NOMO-1 (cell line): ENCODE results near the gene AGRN.

Source experiments
- DNase-seq, 2 experiments: peaks; one replicate each; lab custom pipeline; 2025; ENCODE audit not compliant: unreplicated experiment in 2 of 2; lab: John Stamatoyannopoulos, UW

The AGRN gene

GRCh38 chr1:1033731-1034438 lies 14.0 kb downstream of the AGRN start:
- no peak for DNase-seq

DNA sequence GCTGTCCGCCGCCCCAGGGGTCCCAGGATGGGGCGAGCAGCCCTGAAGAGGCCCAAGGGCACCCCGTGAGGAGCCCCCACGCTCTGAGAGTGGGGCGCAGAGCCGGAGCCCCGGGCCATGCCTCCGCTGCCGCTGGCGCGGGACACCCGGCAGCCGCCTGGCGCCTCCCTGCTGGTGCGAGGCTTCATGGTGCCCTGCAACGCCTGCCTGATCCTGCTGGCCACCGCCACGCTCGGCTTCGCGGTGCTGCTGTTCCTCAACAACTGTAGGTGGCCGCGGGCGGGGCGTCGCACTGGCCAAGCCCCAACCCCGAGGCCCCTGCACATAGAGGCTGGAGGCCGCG lies 14.5 kb downstream of the AGRN start:
- no peak for DNase-seq

- no peak for DNase-seq
Measured at GRCh38 chr1:1035291-1035943, 15.5 kb downstream of the AGRN start.

DNA sequence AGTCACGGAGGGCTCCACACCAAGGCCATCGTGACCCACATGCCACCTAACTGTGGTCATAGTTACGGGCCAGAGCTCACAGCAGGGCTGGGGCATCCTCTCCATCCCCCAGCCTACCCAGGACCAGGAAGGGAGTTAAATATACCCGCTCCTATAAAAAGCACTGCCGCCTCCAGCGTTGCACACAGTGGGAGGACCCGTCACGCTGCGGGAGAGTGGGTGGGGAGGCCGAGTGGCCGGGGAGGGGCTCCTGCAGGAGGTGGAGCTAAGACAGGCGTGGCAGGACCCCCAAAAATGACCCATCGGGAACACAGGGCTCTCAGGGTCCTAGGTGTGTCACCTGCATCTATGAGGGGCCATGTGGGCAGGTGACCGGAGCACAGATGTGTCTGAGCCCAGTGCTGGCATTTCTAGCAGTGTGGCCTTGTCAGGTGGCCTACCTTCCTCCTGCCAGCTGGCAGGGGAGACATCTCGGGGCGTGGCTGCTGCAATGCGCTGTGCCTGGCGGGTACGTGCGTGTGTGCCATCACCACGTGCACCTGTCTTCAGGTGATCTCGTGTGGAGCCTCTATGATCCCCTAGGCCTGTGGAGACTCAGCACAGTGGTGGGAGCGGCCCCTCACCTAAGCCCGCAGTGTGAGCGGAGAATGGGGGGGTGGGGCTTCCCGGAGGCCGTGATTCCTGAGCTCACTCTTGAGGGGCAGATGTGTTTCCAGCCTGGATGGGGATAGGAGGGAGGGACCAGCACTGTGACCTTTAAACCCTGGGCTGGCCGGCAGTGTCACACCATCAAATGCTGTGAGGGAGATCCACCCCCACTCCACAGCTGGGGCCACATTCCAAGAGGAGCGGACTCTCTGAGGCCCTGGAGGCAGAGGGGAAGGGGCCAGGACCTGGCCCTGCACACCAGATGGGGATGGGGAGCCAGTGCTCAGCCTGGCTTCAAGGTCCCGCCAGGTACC lies 17.7 kb downstream of the AGRN start:
- DNase-seq = no peak

DNA sequence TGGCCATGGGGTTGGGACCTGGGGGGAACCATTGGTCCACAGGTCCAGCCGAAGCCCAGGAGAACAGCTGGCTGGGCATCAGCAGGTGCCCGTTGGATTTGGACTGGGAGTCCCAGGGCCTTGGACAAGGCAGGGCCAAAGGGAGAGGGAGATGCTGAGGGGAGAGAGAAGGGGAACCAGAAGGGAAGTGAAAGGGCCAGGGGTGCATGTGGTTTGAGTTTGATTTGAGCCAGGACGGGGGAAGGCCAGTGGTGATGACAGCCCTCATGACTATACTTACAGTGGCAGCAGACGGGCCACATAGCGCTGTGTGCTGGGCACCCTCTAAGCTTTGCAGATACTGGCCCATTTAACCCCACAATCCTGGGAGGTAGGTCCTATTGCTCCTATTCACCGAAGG lies 18.8 kb downstream of the AGRN start:
- DNase-seq = peak; percentile 82 to 89

- DNase-seq = peak; percentile 20 to 49
Measured at GRCh38 chr1:1039145-1039910, 19.4 kb downstream of the AGRN start.

DNA sequence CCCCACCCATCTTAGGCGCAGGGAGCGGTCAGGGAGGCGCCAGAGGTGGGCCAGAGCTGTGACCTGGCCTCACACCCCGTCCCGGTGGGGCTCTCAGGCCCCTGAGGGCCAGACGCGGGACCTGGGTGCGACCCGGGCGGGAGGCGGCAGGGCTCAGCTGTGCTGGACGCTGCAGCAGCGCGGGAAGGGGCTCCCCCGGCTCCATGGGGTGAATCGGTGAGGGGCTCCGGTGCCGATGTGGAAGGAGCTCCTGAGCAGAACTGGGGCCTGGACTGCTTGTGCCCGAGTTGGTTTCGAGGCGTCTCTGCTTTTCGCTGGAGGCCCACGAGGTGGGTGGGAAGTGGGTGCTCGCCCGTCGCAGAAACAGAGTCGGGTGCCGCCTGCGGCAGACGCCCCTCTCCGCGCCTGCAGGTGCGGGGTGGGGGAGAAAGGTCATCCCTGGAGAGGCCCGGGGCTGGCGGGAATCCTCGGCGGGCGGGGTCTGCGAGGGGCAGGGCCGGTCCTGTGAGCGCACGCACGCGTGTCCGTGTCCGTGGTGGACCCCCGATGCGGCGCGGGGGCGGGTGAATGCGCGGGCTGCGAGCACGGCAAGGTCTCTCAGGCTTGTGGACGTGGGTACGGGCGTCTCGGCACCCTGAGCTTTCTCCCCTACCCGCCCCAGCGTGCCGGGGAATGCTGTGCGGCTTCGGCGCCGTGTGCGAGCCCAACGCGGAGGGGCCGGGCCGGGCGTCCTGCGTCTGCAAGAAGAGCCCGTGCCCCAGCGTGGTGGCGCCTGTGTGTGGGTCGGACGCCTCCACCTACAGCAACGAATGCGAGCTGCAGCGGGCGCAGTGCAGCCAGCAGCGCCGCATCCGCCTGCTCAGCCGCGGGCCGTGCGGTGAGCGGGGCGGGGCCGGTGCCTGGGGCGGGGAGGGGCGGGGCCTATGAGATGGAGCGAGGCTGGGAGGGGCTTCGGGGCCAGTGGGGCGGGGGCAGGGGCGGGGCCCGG lies 20.4 kb downstream of the AGRN start:
- peak; percentile 31 to 52 for DNase-seq

DNA sequence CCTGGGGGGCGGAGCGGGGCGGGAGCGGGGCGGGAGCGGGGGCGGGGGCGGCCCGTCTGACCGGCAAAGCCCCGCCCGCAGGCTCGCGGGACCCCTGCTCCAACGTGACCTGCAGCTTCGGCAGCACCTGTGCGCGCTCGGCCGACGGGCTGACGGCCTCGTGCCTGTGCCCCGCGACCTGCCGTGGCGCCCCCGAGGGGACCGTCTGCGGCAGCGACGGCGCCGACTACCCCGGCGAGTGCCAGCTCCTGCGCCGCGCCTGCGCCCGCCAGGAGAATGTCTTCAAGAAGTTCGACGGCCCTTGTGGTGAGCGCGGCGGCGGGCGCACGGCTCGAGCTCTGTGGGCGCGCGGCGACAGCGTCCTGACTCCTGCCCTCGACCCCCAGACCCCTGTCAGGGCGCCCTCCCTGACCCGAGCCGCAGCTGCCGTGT lies 21.2 kb downstream of the AGRN start:
- DNase-seq = no peak

GRCh38 chr1:1041873-1042272 lies 22.0 kb downstream of the AGRN start:
- no peak for DNase-seq

DNA sequence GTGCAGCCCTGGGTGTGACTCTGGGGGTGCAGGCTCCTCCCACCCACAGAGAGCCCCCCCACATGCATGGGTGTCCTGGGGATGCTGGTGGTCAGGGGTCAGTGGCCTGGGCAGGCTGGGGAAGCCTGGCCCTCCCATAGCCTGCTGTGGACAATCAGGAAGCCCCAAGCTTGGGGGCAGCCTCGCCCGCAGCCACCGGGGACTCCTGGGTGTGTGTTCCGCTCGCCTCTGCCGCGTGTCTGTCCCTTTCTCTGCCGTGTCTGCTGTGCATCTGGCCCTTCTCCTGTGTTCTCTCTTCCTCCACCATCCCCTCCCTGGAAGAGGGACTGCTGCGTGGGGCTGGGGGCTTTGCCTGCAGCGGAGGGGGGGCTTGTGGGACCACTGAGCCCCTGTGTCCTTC lies 22.9 kb downstream of the AGRN start:
- no peak for DNase-seq

GRCh38 chr1:1043411-1043810 lies 23.5 kb downstream of the AGRN start:
- no peak for DNase-seq

- DNase-seq = no peak
Measured at GRCh38 chr1:1043921-1044320, 24.0 kb downstream of the AGRN start.

DNA sequence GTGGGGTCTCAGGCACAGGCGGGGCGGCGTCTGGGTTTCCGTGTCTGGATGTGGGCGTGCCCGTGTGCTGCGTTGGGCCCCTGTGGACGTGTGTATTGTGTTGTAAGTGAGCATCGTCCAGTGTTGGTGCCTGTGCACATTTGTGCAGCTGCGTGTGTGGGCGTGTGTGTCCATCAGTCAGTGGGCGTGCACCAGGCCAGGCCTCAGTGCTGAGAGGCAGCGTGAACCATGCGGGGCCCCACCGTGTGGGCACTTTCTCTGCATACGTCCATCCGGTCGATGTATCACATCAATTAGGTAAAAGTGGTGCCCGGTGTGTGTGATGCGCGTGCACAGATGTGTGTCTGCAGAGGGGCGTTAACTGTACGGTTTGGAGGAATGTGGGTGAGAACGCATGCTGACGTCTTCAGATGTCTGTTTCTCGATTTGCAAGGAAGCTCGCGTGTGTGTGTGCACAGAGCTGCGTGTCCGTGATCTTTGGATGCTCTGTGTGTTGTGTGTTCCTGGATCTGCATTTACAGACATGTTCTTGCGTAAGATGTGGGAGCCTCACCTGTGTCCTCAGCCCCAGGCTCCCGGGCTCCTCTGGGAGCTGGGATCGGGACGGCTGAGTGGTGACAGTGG lies 24.6 kb downstream of the AGRN start:
- no peak for DNase-seq

DNA sequence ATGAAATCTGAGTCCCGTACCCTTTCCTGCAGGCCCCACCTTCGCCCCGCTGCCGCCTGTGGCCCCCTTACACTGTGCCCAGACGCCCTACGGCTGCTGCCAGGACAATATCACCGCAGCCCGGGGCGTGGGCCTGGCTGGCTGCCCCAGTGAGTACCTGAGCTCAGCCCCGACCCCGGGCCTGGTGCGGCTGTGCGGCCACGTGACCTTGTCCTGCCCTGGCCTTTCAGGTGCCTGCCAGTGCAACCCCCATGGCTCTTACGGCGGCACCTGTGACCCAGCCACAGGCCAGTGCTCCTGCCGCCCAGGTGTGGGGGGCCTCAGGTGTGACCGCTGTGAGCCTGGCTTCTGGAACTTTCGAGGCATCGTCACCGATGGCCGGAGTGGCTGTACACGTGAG lies 25.2 kb downstream of the AGRN start:
- DNase-seq = no peak

DNA sequence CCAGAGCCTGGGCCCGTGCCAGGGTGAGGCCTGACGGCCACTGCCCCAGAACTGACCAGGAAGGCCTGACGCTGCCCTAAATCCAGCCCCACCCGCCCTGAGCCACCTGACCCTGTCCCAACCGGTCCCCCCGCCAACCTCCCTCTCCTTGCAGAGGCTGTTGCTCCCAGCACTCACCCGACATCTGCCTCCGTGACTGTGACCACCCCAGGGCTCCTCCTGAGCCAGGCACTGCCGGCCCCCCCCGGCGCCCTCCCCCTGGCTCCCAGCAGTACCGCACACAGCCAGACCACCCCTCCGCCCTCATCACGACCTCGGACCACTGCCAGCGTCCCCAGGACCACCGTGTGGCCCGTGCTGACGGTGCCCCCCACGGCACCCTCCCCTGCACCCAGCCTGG lies 26.3 kb downstream of the AGRN start:
- DNase-seq = no peak

DNA sequence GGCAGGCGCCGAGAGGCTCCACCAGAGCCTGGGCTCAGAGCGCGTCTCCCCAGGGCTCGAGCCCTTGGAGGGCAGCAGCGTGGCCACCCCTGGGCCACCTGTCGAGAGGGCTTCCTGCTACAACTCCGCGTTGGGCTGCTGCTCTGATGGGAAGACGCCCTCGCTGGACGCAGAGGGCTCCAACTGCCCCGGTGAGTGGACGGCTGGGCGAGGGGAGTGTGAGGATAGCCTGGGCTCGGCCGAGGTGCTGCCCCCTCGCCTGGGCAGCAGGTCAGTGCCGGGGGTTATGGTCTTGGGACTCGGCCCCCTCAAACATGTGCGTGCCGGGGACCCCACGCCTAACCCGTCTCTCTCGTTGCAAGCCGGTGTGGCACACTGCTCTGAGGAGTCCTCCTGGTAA lies 26.8 kb downstream of the AGRN start:
- DNase-seq = no peak

GRCh38 chr1:1047407-1047806 lies 27.5 kb downstream of the AGRN start:
- DNase-seq = no peak

GRCh38 chr1:1047963-1048362 lies 28.0 kb downstream of the AGRN start:
- no peak for DNase-seq

DNA sequence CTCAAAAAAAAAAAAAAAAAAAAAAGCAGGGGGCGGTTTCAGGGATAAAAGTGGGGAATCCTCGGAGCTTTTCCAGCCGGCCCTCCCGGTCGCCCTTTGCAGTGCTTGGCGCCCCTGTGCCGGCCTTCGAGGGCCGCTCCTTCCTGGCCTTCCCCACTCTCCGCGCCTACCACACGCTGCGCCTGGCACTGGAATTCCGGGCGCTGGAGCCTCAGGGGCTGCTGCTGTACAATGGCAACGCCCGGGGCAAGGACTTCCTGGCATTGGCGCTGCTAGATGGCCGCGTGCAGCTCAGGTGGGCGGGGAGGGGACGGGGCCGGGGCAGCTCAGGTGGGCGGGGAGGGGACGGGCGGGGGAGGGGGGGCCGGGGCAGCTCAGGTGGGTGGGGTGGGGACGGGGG lies 28.8 kb downstream of the AGRN start:
- DNase-seq = no peak
